Astrocyte (in vitro differentiated cells and primary cell): ENCODE measurements around the gene VEPH1.

ENCODE experiments used
- EZH2 ChIP-seq: IDR thresholded peaks from 2 replicates; pipeline ENCODE4 v1.6.1; 2012; ENCODE audit warnings: mild to moderate bottlenecking, low read length, inconsistent platforms; ENCODE audit not compliant: insufficient read depth
- TF ChIP-seq, protein P1 (sequence below): IDR thresholded peaks from 2 replicates; pipeline ENCODE4 v1.5.1; 2011; ENCODE audit warnings: low read depth, mild to moderate bottlenecking, inconsistent platforms, low read length, moderate library complexity; ENCODE audit not compliant: insufficient read depth

DNA sequence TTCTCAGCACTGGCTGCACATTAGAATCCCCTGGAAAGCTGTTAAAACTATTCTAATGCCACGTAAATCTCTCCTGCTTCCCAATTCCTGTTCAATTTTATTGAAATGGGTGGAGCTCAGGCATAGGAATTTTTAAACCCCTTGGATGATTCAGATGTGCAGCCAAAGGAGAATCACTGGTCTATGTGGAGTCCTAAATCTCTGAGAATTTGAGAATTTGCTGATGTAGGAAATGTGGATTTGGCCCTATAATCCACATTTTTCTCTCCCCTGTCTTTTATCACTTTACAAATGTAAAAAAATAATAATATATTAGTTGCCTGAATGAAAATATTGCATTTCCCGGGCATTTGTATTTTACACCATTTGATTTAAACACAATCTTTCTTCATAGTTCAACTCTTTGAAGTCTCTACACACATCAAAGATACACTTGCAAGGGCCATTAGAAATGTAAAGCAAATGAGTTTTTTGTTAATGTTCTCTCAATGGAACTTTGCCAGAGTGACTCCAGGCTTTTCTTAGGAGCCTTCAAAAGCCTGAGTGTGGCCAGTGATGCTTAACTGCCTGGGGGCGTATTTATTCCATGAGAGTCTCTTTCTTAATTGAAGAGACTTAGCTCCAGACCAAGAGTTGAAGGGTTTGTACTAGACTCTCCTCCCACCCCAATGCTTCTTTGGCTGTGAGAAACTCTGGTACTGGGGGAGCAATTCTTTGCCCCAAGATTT, 115.3 kb downstream of the VEPH1 start:
- TF ChIP-seq, protein P1, sequence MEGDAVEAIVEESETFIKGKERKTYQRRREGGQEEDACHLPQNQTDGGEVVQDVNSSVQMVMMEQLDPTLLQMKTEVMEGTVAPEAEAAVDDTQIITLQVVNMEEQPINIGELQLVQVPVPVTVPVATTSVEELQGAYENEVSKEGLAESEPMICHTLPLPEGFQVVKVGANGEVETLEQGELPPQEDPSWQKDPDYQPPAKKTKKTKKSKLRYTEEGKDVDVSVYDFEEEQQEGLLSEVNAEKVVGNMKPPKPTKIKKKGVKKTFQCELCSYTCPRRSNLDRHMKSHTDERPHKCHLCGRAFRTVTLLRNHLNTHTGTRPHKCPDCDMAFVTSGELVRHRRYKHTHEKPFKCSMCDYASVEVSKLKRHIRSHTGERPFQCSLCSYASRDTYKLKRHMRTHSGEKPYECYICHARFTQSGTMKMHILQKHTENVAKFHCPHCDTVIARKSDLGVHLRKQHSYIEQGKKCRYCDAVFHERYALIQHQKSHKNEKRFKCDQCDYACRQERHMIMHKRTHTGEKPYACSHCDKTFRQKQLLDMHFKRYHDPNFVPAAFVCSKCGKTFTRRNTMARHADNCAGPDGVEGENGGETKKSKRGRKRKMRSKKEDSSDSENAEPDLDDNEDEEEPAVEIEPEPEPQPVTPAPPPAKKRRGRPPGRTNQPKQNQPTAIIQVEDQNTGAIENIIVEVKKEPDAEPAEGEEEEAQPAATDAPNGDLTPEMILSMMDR = no peak
- TF ChIP-seq EZH2 = no peak
